B cell (primary cell): ENCODE data around the gene NR1H2. TPM values are rescaled to one million over a fixed set of nuclear protein-coding genes. Genes with fewer than 3 reads are reported as not detected.
A peak's percentile ranks its signal among the peaks of the same experiment; 100 is the strongest.

ENCODE experiments used
- ATAC-seq: fragments of 200-7000 bp; cut with Tn5 transposase; one replicate; pipeline ENCODE4 v1.10.0; 2021; ENCODE audit warnings: low read depth, mild to moderate bottlenecking, moderate number of reproducible peaks, moderate library complexity
- CTCF ChIA-PET: fragments of 350-600 bp; sonication (Branson Sonifier 250); formaldehyde crosslinking; loops from one replicate; lab custom pipeline; 2021; ENCODE audit warnings: antibody characterized with exemption, inconsistent platforms; lab: Charles Lee
- POLR2A ChIA-PET: fragments of 350-600 bp; sonication (Branson Sonifier 250); formaldehyde crosslinking; loops from one replicate; lab custom pipeline; 2021; ENCODE audit warnings: antibody characterized with exemption; lab: Charles Lee
- DNase-seq: peaks from one replicate; pipeline ENCODE4 v3.0.0; 2013
- H2AFZ ChIP-seq: 2 replicates; pipeline ENCODE4 v1.6.1; 2012; ENCODE audit warnings: mild to moderate bottlenecking, low read depth, low read length; ENCODE audit not compliant: insufficient read depth, poor library complexity, severe bottlenecking
- H3K27ac ChIP-seq, 2 donors: 1 replicate in 1 of 2; 2 replicates in 1 of 2; pipeline ENCODE4 v1.5.1; 2012 to 2013; ENCODE audit warnings: low read length in 2 of 2, mild to moderate bottlenecking in 2 of 2, moderate library complexity in 1 of 2
- H3K27me3 ChIP-seq, 4 experiments: fragments of 200-600 bp in 1 of 4; sonication (generic) in 1 of 4; replicated peaks in 1 of 4; 1 replicate in 2 of 4; 2 replicates in 2 of 4; pipeline versions ENCODE4 v1.6.1 to v1.7.0; 2013 to 2016; ENCODE audit warnings: low read length in 3 of 4, mild to moderate bottlenecking in 2 of 4, mixed read lengths in 1 of 4, moderate library complexity in 1 of 4; ENCODE audit not compliant: insufficient read depth in 4 of 4, control insufficient read depth in 3 of 4; ENCODE audit errors: control extremely low read depth in 1 of 4
- H3K36me3 ChIP-seq, 2 experiments: replicated peaks in 1 of 2; 1 replicate in 1 of 2; 2 replicates in 1 of 2; pipeline versions ENCODE4 v1.6.1 to v1.7.1; 2013; ENCODE audit warnings: low read length in 1 of 2; ENCODE audit not compliant: insufficient read depth in 2 of 2, control insufficient read depth in 1 of 2; ENCODE audit errors: control extremely low read depth in 1 of 2, extremely low read depth in 1 of 2
- H3K4me1 ChIP-seq, 2 donors: fragments of 200-600 bp in 1 of 2; sonication (generic) in 1 of 2; 1 replicate in 1 of 2; 2 replicates in 1 of 2; pipeline versions ENCODE4 v1.5.1 to v1.6.1; 2013 to 2017; ENCODE audit warnings: low read length in 2 of 2; ENCODE audit not compliant: control insufficient read depth in 2 of 2, insufficient read depth in 2 of 2
- H3K4me2 ChIP-seq: replicated peaks from 2 replicates; pipeline ENCODE3; 2012; ENCODE audit warnings: mild to moderate bottlenecking, low read depth, low read length; ENCODE audit not compliant: poor library complexity, severe bottlenecking
- H3K4me3 ChIP-seq, 5 experiments: fragments of 200-600 bp in 1 of 5; sonication (generic) in 1 of 5; 1 replicate in 3 of 5; 2 replicates in 2 of 5; pipeline versions ENCODE4 v1.5.1 to v1.7.0; 2011 to 2016; ENCODE audit warnings: low read length in 4 of 5, mild to moderate bottlenecking in 4 of 5, low read depth in 2 of 5, control low read depth in 1 of 5, moderate library complexity in 1 of 5; ENCODE audit not compliant: insufficient read depth in 1 of 5; ENCODE audit errors: control extremely low read depth in 1 of 5, extremely low read depth in 1 of 5
- H3K79me2 ChIP-seq: fragments of 200-600 bp; sonication (generic); one replicate; pipeline ENCODE4 v1.6.0; 2016; ENCODE audit warnings: low read length; ENCODE audit not compliant: control insufficient read depth, insufficient read depth
- H3K9ac ChIP-seq: fragments of 200-600 bp; sonication (generic); 2 replicates; pipeline ENCODE4 v1.6.1; 2017; ENCODE audit warnings: mild to moderate bottlenecking, low read length, moderate library complexity
- H3K9me3 ChIP-seq, 3 donors: one replicate each; pipeline versions ENCODE4 v1.6.1 to v1.7.1; 2013; ENCODE audit warnings: low read length in 2 of 3; ENCODE audit not compliant: control insufficient read depth in 2 of 3, insufficient read depth in 1 of 3; ENCODE audit errors: control extremely low read depth in 1 of 3
- H4K20me1 ChIP-seq: 2 replicates; pipeline ENCODE4 v1.6.0; 2012; ENCODE audit warnings: mild to moderate bottlenecking, low read length; ENCODE audit not compliant: insufficient read depth, control insufficient read depth, poor library complexity, severe bottlenecking
- H3K27ac Mint-ChIP-seq: one replicate; pipeline ENCODE4 v1.8.0; 2021; ENCODE audit warnings: mixed read lengths
- H3K27me3 Mint-ChIP-seq: one replicate; pipeline ENCODE4 v1.8.0; 2021; ENCODE audit warnings: mixed read lengths
- H3K4me1 Mint-ChIP-seq: one replicate; pipeline ENCODE4 v1.8.0; 2021; ENCODE audit warnings: mixed read lengths
- H3K4me3 Mint-ChIP-seq: one replicate; pipeline ENCODE4 v1.8.0; 2021; ENCODE audit warnings: mixed read lengths
- H3K9me3 Mint-ChIP-seq: one replicate; pipeline ENCODE4 v1.8.0; 2022; ENCODE audit warnings: mixed read lengths; ENCODE audit not compliant: insufficient read depth
- EZH2 ChIP-seq: IDR thresholded peaks from 2 replicates; pipeline ENCODE4 v1.6.1; 2012; ENCODE audit warnings: borderline replicate concordance, low read depth, mild to moderate bottlenecking, moderate library complexity, low read length; ENCODE audit not compliant: insufficient read depth, poor library complexity, severe bottlenecking
- WGBS: methylation state at CpG from one replicate; pipeline ENCODE4 v1.1.5; 2013; ENCODE audit warnings: missing lambda C conversion rate; ENCODE audit not compliant: insufficient coverage; 5-methylcytosine and 5-hydroxymethylcytosine counted together
- intact Hi-C: fragments of 100-400 bp; cut with micrococcal nuclease; formaldehyde crosslinking; loops from one replicate; pipeline ENCODE4 v1.10.0; 2022
- polyA plus RNA-seq: library from polyadenylated mRNA; depleted of rRNA; stranded (reverse); fragments of >200 nt; gene quantifications from 2 replicates; pipeline ENCODE4 v1.2.3, GENCODE V29; 2012
- total RNA-seq, 2 donors: library from RNA; stranded (reverse); fragments of 120-200 nt in 1 of 2; gene quantifications; 1 replicate in 1 of 2; 2 replicates in 1 of 2; pipeline versions ENCODE4 v1.2.3 to v1.2.4, GENCODE V29; 2013 to 2022
- TF ChIP-seq, protein P1 (sequence below): fragments of 200-600 bp; IDR thresholded peaks from one replicate; pipeline ENCODE4 v1.8.0; 2022; ENCODE audit warnings: antibody characterized with exemption, mild to moderate bottlenecking

The NR1H2 gene
- total and polyA plus RNA-seq, 2 donors (not counting 1 experiment from before 2014, with no cell fraction given), result 116 to 164 TPM

GRCh38 chr19:50333737-50334617 lies 42.3 kb upstream of the NR1H2 start:
- 12% methylated on average over 51 of the region's 54 CpGs for WGBS

More at GRCh38 chr19:50333737-50334617, 42.3 kb upstream of the NR1H2 start:
- ChIA-PET POLR2A (interaction anchor here (0.8 to 7.1 kb wide), 7 partner anchors 11 to 126 kb away, joined by 3 to 122 read pairs (median 5); partner anchors contain the start of gene SPIB), CTCF (interaction anchor here (0.6 to 5.0 kb wide), 5 partner anchors 10 to 442 kb away, joined by 3 to 28 read pairs (median 3); partner anchors contain the start of gene NR1H2)
- peaks cover 48% of the 10 kb centered on the region for H3K79me2 ChIP-seq
- peaks cover 90% of the 10 kb centered on the region for H3K4me1 Mint-ChIP-seq
- peak overlapping the region; percentile 37 to 59 (median 50) for H3K4me3 ChIP-seq
- peaks cover 4% of the 10 kb centered on the region for H3K9me3 Mint-ChIP-seq
- H3K9ac ChIP-seq, result peak overlapping the region; percentile 54
- H3K27me3 ChIP-seq, result no peaks in the 10 kb centered on the region
- peaks cover 0 to 51% of the 10 kb centered on the region in 2 experiments for H3K36me3 ChIP-seq
- H2AFZ ChIP-seq, result peak overlapping the region; percentile 69
- ATAC-seq (no peak), DNase-seq (no peak)
- peak overlapping the region; percentile 49 to 76 for H3K27ac ChIP-seq
- H3K4me3 Mint-ChIP-seq, result peak overlapping the region; percentile 87
- peak overlapping the region; percentile 94 for H3K27ac Mint-ChIP-seq
- H3K4me2 ChIP-seq, result peak overlapping the region; percentile 82
- peaks cover 0 to 33% (median 0%) of the 10 kb centered on the region in 3 donors for H3K9me3 ChIP-seq
- intact Hi-C loops, result loop anchor here (1.0 kb wide), 3 partner anchors 7 to 23 kb away; no protein-coding TSS in a partner anchor
- TF ChIP-seq, protein P1, sequence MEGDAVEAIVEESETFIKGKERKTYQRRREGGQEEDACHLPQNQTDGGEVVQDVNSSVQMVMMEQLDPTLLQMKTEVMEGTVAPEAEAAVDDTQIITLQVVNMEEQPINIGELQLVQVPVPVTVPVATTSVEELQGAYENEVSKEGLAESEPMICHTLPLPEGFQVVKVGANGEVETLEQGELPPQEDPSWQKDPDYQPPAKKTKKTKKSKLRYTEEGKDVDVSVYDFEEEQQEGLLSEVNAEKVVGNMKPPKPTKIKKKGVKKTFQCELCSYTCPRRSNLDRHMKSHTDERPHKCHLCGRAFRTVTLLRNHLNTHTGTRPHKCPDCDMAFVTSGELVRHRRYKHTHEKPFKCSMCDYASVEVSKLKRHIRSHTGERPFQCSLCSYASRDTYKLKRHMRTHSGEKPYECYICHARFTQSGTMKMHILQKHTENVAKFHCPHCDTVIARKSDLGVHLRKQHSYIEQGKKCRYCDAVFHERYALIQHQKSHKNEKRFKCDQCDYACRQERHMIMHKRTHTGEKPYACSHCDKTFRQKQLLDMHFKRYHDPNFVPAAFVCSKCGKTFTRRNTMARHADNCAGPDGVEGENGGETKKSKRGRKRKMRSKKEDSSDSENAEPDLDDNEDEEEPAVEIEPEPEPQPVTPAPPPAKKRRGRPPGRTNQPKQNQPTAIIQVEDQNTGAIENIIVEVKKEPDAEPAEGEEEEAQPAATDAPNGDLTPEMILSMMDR, result no peak
- TF ChIP-seq EZH2, result no peak
- peaks cover 62 to 96% of the 10 kb centered on the region in 2 donors for H3K4me1 ChIP-seq
- peaks cover 64% of the 10 kb centered on the region for H4K20me1 ChIP-seq
- H3K27me3 Mint-ChIP-seq, result no peaks in the 10 kb centered on the region
